ENCODE measurements around the gene PTP4A2. TPM values are rescaled to one million over a fixed set of nuclear protein-coding genes. Genes with fewer than 3 reads are reported as not detected.
A peak's percentile ranks its signal among the peaks of the same experiment; 100 is the strongest.

The PTP4A2 gene
- total RNA-seq (2021) (149 and 201 TPM in 2 replicates), Bru-seq, nascent RNA (percentile 99 among the genes with signal in this experiment), BruChase-seq, experiment 1, labeled RNA remaining after a 2-hour chase (percentile 99 among the genes with signal in this experiment), BruChase-seq, experiment 2, labeled RNA remaining after a 6-hour chase (percentile 99 among the genes with signal in this experiment)
- long read RNA-seq, transcript PTP4A2-221 (6 exons, 3,921 nt), result major isoform, 258 of 331 reads
- long read RNA-seq, partial matches to known transcripts, result 1 of 331 reads
- long read RNA-seq, other reads (novel, unspliced or antisense), result 70 of 331 reads

DNA sequence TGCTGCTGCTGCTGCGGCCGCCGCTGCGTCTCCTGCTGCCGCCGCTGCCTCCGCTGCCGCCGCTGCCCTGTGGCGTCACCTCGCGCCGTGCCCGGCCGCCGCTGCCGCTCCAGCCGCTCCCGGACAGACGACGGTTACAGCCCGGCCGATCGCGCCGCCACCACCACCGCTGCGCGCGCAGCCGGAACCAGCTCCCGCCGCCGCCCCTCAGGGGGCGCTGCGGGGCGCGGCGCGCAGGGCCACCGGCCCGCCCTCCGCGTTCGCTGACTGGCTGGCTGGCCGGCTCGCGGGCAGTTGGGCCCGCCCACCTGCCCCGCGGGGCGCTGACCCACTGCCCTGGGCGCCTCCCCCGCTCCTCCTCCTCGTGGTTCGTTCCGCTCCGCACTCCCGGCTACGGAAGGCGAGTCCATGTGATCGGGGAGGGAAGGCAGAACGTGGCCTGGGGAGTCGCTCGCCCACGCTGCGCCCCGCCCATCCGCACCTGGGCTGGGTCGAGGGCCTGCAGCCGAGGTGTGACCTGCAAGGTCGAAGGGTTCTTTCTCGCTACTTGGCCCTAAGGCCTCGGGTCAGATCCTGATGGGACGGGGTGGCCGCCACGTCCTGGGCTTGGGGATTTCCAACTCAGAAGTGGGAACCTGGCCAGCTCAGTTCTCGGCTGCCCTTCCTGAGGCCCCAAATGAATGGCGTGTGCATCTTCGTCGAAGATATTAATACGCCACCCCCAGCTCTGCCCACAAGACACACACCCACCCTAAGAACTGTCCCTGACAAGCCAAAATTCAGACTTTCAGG is at the start of gene PTP4A2:
Gene PTP4A2, minus strand, starts transcription at position 185 of the 792 bp plus-strand sequence. CDS start 19,303 bp downstream, outside the sequence.
- Histone ChIP-seq H4K20me1 (ENCODE audit: insufficient read depth) (peaks cover 34% of the 10 kb centered on the region), H3K4me2 (peak within 1 kb of the TSS; percentile 86)
- DNase-seq, result peak; percentile 96 to 97

DNA sequence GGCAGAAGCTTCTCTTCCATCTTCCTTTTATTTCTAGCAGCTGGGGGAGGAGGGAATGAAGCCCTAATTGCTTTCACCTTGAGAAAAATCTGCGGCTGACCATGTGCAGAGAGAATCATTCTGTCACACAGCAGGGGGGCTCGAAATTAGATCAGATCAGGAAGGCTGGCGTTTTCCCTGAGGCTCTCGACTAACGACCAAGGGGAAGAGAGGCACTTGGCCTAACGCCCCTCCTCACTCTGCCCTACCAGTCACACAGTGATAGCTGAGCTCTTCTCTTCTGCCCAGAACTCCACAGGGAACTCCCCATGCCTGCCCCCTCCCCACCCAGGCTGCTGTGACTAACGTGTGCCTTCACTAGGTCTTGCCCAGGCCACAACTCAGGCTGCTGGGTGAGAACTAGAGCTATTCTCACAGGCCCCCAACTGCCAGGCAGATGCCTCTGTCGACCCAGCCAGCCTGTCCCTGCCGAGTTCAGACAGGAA is 49.0 kb upstream of the PTP4A2 start:
- Histone ChIP-seq H3K9me3 (ENCODE audit: insufficient read depth, low read depth) (no peaks in the 10 kb centered on the region), H3K4me1 (replicated peaks; ENCODE audit: insufficient read depth) (no peaks in the 10 kb centered on the region), H3K79me2 (ENCODE audit: low read depth) (no peaks in the 10 kb centered on the region), H3K27ac (no peak overlapping the region), H3F3A (ENCODE audit: insufficient read depth, low read depth) (peaks cover 11% of the 10 kb centered on the region; the same call in 1 of the 2 replicates), H3K4me2 (no peak overlapping the region), H2AFZ (no peak overlapping the region), H4K20me1 (ENCODE audit: insufficient read depth) (no peaks in the 10 kb centered on the region), H3K36me3 (ENCODE audit: low read depth) (no peaks in the 10 kb centered on the region), H3K27me3 (ENCODE audit: insufficient read depth, low read depth) (no peaks in the 10 kb centered on the region), H3K9me2 (ENCODE audit: insufficient read depth) (no peaks in the 10 kb centered on the region), H3K4me3 (no peak overlapping the region)
- TF ChIP-seq, protein P1, sequence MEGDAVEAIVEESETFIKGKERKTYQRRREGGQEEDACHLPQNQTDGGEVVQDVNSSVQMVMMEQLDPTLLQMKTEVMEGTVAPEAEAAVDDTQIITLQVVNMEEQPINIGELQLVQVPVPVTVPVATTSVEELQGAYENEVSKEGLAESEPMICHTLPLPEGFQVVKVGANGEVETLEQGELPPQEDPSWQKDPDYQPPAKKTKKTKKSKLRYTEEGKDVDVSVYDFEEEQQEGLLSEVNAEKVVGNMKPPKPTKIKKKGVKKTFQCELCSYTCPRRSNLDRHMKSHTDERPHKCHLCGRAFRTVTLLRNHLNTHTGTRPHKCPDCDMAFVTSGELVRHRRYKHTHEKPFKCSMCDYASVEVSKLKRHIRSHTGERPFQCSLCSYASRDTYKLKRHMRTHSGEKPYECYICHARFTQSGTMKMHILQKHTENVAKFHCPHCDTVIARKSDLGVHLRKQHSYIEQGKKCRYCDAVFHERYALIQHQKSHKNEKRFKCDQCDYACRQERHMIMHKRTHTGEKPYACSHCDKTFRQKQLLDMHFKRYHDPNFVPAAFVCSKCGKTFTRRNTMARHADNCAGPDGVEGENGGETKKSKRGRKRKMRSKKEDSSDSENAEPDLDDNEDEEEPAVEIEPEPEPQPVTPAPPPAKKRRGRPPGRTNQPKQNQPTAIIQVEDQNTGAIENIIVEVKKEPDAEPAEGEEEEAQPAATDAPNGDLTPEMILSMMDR (conservative IDR thresholded peaks at IDR 0.05), result no peak
- TF ChIP-seq EZH2 (IDR thresholded peaks at IDR 0.05; ENCODE audit: low read depth), result no peak
- no TSS peak for BruUV-seq (replicated peaks)
- POLR2A ChIA-PET (ENCODE audit: unreplicated experiment), result interaction anchor here (0.6 kb wide), 1 partner anchor 17 kb away, joined by 3 read pairs; no protein-coding TSS in a partner anchor
- CTCF ChIA-PET, result no interaction called here
- DNase-seq, result no peak
- intact Hi-C loops (cut with micrococcal nuclease; ENCODE audit: unreplicated experiment), result no loop called here

More for the DNA sequence above, at the start of gene PTP4A2:
- peak within 1 kb of the TSS; percentile 95 for H3K27ac ChIP-seq
- peaks cover 52% of the 10 kb centered on the region for H3K79me2 ChIP-seq (ENCODE audit: low read depth)
- no peaks in the 10 kb centered on the region for H3K27me3 ChIP-seq (ENCODE audit: insufficient read depth, low read depth)
- peaks cover 78% of the 10 kb centered on the region for H3K4me1 ChIP-seq (replicated peaks; ENCODE audit: insufficient read depth)
- BruUV-seq (replicated peaks), result no TSS peak
- intact Hi-C loops (cut with micrococcal nuclease; ENCODE audit: unreplicated experiment), result loop anchor here (10.0 kb wide), 2 partner anchors 124 to 364 kb away; partner anchors contain the start of genes SPOCD1 and TINAGL1
- H3K36me3 ChIP-seq (ENCODE audit: low read depth), result peaks cover 19% of the 10 kb centered on the region; the same call in 1 of the 2 replicates
- no peak within 1 kb of the TSS for H2AFZ ChIP-seq
- TF ChIP-seq EZH2 (IDR thresholded peaks at IDR 0.05; ENCODE audit: low read depth), result no peak
- TF ChIP-seq, protein P1 (conservative IDR thresholded peaks at IDR 0.05), result no peak; the same call in 1 of the 2 replicates
- POLR2A ChIA-PET (ENCODE audit: unreplicated experiment), result interaction anchor here (0.6 to 1.2 kb wide), 4 partner anchors 17 to 353 kb away, joined by 3 to 5 read pairs (median 4); no protein-coding TSS in a partner anchor
- no peaks in the 10 kb centered on the region for H3K9me2 ChIP-seq (ENCODE audit: insufficient read depth)
- H3K9me3 ChIP-seq (ENCODE audit: insufficient read depth, low read depth), result no peaks in the 10 kb centered on the region
- peaks cover 84% of the 10 kb centered on the region for H3F3A ChIP-seq (ENCODE audit: insufficient read depth, low read depth)
- H3K4me3 ChIP-seq, result peak within 1 kb of the TSS; percentile 86
- CTCF ChIA-PET, result interaction anchor here (1.3 to 1.8 kb wide), 3 partner anchors 17 to 25 kb away, joined by 4 to 11 read pairs (median 7); no protein-coding TSS in a partner anchor

DNA sequence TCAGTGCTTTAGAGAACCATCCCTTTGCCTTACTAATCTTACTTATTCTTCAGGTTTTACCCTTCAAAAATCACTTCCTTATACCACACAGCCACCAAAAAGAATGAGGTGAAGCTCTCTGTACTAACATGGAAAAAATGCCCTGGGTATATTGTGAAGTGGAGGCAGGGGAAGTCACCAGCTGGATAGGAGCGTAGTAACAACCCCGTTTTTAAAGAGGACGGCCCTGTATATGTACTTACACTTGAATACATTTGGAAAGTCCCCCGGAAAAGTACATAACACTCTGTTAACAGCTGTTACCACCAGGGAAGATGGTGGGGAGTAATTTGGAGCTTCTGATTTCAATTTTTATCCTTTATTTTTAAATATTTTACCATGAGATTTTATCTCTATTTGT is 47.3 kb upstream of the PTP4A2 start:
- no peak for DNase-seq
- Histone ChIP-seq H3K36me3 (ENCODE audit: low read depth) (no peaks in the 10 kb centered on the region), H2AFZ (0 out of 2 replicates have a peak overlapping the region, but pooled peaks have one; percentile 35), H3K79me2 (ENCODE audit: low read depth) (no peaks in the 10 kb centered on the region), H3K27me3 (ENCODE audit: insufficient read depth, low read depth) (no peaks in the 10 kb centered on the region), H3K27ac (no peak overlapping the region), H3K4me2 (no peak overlapping the region), H3K4me3 (no peak overlapping the region), H3K4me1 (replicated peaks; ENCODE audit: insufficient read depth) (no peaks in the 10 kb centered on the region), H3F3A (ENCODE audit: insufficient read depth, low read depth) (peaks cover 11% of the 10 kb centered on the region; the same call in 1 of the 2 replicates), H3K9me2 (ENCODE audit: insufficient read depth) (no peaks in the 10 kb centered on the region), H4K20me1 (ENCODE audit: insufficient read depth) (no peaks in the 10 kb centered on the region), H3K9me3 (ENCODE audit: insufficient read depth, low read depth) (no peaks in the 10 kb centered on the region)
- BruUV-seq (replicated peaks), result no TSS peak
- ChIA-PET CTCF (interaction anchor here (0.5 kb wide), 1 partner anchor 164 kb away, joined by 4 read pairs; no protein-coding TSS in a partner anchor), POLR2A (ENCODE audit: unreplicated experiment) (no interaction called here)
- intact Hi-C loops (cut with micrococcal nuclease; ENCODE audit: unreplicated experiment), result no loop called here
- TF ChIP-seq, protein P1 (conservative IDR thresholded peaks at IDR 0.05), result no peak
- TF ChIP-seq EZH2 (IDR thresholded peaks at IDR 0.05; ENCODE audit: low read depth), result no peak

Measured in PC-9 (cell line).